Urothelium cell line (cell line): ENCODE measurements around the gene TMEM54.

Experiments
- DNase-seq: peaks from one replicate; pipeline ENCODE4 v3.0.0; 2011; ENCODE audit warnings: low spot score, mixed read lengths
- FAIRE-seq: peaks from 2 replicates; lab custom pipeline; 2011; peaks lifted over from hg19 to GRCh38; lab: Jason Lieb, UNC

TMEM54 gene

DNA sequence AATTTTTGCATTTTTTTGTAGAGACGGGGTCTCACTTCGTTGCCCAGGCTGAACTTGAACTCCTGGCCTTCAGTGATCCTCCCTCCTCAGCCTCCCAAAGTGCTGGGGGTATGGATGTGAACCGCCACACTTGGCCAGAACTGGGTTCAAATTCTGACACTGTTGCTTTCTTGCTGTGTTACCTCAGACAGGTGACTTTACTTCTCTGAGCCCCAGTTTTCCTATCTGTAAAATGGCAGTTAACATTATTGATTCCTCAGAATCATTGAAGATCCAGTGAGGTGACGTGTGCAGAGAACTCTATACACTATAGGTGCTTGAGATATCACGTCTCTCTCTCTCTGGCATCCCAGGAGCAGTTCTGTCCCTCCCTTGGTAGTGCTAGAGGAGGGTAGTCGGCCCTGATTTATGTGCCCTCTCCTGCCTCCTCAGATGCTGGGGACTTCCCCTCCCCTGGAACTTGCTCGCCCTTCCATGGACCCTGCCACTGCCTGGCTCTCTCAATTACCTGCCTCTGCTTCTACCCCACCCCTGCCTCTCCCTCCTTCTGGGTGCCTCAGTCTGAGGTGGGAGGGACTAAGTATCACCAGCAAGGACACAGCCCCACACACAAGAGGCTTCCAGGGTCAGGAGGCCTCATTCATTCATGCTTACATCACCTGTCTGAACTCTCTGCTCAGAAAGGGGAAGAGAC lies 17.7 kb downstream of the TMEM54 start:
- no peak for DNase-seq
- FAIRE-seq: no peak

DNA sequence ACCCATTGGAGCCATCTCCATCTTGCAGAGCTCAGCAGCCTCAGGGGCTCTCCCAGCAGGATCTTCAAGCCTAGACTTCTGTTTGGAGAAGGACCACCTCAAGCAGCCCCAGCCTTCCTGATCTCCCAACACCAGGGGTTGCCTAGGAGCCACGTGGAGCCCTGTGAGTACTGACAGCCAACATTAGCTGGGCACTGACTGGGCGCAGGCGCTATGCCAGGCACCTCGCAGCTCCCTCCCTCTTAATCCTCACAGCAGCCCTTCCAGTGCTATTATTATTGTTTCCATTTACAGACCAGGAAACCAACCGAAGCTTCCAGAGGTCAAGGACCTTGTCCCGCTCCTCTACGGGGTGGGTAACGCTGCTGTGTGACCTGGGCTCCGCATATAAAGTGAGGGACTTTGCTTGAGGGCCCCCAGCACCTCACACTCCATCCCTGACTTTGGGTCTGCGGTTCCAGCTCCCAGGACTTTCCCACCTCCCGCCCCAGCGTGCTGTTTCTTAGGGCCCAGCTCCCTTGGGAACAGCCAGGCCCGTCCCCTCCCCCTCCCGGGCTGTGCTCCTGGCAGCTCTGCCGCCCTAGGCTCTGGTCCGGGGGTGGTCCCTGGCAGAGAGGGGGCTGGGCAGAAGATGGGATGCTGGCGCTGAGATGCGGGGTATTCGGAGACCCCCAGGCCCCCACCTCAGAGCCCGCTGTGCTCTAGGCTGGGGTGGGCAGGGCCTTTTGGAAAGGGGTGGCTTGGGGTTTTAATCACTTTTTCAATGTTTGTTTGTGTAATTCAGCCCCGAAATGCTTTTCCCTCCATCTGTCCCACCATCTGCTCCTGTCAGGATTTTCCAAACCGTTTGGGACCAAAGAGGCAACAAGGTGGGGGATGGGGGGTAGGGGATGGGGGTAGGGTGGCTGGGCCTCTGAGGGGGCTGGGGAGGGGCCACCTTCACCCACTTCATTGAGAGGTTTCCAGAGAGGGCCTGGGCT lies 19.0 kb downstream of the TMEM54 start:
- FAIRE-seq: no peak
- no peak for DNase-seq

DNA sequence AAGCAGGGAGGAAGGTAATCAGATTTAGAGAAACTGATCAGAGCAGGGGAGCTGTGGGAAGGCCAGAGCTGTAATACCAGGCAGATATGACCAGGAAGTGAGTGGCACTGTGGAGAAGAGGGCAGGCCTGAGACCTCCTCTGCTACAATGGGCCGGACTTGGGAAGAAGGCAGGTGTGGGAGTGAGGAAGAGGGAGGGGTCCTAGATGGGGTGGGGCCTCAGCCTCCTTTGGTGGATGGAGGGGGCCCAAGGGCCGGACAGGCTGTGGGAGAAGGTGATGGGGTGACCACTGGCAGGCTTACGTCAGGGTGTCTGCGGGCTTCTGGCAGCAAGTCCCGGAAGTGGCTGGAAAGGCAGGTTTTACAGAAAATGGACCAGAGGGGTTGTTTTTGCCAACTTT lies 19.9 kb downstream of the TMEM54 start:
- no peak for DNase-seq
- FAIRE-seq: no peak

DNA sequence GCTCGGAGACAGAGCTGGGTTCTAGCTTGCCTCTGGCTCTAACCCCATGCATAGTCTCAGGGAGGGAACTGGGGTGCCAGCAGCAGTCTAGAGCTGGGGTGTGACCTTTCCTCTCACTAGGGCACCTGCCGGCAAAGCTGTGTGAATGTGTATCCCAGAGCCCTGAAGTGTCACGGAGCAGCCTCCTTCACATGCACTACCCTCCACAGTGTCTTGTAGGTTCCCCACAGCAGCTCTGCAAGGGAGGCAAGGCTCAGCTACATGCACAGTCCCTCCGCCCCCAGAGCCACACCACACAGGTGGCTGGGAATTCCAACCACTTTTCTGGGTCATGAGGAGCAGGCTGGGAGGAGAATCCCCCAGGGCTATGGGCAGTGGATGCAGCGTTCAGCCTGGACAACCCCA lies 22.6 kb downstream of the TMEM54 start:
- DNase-seq: no peak
- FAIRE-seq: no peak

DNA sequence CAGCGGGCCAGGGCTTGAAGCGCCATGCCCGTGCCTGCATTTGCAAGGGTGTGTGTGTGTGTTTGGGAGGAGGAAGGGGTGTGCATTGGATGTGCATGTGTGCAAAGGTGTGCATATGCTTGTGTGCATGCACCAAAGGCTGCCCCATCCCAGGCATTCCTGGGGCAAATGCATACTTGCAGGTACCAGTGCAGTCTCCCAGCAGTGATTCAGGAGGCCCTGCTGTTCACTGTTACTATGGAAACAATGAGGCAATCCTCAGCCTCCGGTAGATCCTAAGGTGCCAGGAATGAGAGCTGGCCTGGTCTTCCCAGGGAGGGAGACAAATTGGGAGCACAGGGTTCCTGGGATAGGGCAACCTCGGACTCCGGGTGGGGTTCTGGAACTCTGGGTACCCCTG lies 23.0 kb downstream of the TMEM54 start:
- DNase-seq: peak; percentile 56

DNA sequence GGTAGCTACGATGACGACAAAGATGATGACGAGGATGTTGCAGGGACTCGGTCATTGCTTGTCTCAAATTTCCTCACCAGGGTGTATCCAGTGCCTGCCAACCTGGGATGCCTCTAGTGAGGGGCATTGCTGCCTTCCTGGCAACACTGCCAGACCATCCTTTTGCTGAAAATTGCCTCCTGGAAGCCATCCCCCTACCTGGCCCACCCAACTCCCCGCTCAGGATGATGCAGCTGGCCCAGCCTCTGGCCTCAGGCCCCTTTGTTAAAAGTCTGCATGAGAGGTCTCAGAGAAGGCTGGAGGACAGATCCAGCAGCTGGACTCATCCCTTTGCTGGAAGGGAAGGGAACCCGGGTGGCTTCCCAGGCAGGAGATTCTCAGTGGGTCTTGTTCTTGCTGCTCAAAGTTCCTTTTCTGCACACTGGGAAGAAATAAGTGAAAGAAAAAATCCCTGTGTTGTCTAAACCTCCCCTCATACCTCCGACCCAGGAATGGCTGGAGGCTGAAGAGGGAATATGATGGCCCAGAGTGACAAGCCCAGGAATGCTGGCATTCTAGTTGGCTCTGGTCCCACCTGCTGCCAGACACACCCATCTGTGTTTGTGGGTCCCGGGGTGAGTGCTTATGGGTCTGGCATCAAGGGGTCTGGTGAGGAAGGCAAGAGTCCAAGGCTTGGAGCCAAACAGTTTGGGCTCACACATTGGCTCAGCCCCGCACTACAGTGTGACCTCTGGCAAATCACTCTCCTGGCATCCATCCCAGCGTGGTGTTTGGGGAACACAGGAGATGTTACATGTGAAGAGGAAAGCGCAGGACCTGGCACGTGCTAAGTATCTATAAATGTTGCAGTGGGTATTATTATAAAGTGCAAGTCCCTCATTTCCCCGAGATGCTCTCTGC lies 23.7 kb downstream of the TMEM54 start:
- no peak for DNase-seq

More for the DNA sequence above, 23.0 kb downstream of the TMEM54 start:
- FAIRE-seq: no peak

DNA sequence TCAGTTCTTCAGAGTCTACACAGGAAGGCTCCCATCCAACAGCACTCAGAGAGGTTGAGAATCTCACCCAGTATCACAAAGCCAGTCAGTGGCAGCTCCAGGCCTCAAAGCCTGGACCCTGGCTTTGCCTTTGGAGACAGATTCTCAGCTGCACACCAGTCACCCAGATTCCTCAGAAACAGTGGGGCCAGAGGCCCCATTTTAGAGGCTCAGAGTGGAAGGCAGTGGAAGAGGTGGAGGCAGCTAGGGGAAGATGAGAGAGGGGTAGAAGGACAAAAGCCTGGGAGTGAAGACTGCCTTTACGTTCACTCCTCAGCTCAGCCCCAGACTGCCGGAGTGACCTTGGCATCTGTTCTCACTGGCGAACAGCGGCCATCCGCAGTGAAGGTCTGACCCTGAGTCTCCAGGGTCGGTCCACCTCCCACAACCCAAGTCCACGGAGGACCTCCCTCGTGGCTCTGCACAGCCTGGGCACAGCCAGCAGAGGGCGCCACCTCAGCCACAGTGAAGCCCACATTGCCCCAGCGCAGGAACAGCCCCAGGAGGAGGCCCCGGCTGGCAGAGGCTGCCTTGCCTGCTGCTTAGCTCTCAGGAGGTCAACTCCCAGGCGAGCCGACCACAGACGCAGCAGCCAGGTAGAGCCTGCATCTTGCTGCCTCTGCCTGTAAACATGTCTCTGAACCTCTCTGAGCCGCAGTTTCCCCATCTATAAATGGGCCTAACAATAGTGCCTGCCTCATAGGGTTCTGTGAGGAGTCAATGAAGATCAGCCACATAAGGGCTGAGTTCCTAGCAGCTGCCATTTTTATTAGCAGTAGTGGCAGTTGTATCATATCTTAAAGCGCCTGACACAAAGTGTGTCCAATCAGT lies 24.6 kb downstream of the TMEM54 start:
- FAIRE-seq (no peak), DNase-seq (peak; percentile 72)

More for the DNA sequence above, 23.7 kb downstream of the TMEM54 start:
- FAIRE-seq: no peak

DNA sequence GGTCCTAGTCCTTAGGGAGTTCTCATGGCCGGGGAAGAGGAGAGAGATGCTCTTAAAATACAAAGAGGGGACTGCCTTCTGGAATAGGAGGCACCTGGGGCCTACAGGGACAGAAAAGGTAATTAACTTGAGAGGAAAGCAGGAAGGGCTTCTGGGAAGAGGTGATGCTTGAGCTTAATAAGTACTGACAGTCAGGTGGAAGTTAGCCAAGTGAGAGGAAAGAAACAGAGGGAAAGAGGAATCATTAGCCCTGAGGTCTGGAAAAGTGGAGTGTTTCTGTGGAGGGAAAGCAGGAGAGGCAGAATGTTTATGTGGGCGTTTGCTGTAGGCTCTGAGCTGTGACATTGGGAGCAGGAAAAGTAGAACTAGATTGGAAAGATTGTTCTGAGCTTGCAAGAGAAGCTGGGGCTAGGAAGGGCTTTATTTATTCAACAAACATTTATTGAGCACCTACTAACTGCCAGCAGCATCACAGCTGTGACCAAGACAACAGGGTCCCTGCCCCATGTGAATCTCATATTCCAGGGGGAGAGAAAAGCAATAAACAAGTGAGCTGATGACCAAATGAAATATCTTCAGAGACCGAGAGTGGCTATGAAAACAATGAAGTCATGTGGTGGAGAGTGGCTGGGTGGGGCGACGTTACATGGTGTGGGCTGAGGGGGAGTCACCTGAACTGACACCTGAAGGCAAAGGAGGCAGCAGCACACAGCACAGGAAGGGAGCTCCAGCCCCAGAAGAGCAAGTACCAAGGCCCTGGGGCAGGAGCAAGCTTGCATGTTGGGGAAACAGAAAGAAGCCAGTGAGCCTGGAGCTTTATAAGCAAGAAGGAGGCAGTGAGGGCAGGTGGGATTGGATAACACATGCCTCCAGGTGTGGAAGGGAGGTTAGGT lies 26.1 kb downstream of the TMEM54 start:
- FAIRE-seq (no peak), DNase-seq (no peak)

DNA sequence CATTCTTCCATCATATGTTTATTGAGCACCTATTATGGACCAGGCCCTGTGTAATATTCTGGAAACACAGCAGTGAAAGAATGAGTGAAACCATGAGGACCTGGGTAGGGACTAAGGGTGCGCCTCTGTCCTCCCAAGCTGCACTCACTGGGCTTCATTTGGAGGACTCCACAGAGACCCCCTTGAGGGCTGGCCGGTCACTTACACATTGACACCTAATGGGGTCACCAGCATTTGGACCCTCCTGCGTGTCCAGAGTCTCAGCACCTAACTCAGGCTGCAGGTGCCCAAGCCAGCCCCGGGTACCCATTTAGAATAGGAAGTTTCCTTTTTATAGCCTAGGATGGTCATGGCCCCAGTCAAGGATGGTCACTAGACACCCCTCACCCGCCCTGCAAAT lies 27.7 kb downstream of the TMEM54 start:
- DNase-seq: no peak
- FAIRE-seq: no peak

DNA sequence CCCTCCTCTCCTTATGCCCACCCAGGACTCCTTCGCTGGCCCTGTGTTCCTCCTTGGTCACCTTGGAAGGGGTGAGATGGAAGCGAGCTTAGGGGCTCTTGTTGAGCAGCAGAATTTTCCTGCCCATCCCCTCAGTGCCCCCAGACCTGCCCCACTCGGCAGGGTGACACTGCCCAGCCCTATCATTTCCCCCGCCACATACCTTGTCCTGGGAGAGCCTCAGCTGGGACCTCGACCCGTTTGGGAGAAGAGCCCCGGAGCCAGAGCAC lies 29.1 kb downstream of the TMEM54 start:
- DNase-seq (no peak), FAIRE-seq (no peak)

DNA sequence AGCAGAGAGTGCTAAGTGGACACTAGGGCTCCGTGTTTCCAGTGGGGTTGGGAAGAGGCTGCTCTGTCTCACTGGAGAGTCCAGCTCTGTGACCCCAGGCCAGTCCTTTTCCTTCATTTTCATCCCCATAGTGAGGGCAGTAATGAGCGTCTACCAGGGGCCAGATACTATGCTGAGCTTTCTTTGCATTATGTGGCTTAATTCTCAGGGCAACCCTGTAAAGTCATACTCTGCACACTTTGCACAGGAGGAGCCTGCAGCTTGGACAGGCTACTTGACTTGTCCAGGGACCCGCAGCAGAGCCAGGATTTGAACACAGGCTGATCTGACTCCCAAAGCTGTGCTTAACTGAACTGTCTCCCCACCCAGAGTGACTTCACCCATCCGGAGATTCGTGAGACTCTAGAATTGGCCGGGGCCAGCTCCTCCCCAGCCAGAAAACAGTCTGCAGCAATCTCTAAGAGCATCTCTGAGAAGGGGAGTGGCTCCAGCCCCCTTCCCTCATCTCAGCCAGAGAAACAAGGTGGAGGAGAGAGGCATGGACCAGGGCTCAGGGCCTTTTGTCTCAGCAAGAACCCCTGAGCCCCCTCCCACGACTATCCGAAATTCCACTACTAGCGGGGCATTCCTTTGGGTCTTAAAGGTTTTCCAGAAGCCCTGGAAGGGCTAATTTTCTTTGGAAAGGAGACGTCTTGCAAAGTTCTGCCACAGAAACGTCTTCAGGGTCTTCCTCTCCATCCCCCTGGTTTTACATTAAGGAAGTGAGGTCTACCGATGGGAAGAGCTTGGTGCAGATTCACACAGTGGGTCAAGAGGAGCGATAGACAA lies 29.6 kb downstream of the TMEM54 start:
- no peak for DNase-seq
- FAIRE-seq: no peak

DNA sequence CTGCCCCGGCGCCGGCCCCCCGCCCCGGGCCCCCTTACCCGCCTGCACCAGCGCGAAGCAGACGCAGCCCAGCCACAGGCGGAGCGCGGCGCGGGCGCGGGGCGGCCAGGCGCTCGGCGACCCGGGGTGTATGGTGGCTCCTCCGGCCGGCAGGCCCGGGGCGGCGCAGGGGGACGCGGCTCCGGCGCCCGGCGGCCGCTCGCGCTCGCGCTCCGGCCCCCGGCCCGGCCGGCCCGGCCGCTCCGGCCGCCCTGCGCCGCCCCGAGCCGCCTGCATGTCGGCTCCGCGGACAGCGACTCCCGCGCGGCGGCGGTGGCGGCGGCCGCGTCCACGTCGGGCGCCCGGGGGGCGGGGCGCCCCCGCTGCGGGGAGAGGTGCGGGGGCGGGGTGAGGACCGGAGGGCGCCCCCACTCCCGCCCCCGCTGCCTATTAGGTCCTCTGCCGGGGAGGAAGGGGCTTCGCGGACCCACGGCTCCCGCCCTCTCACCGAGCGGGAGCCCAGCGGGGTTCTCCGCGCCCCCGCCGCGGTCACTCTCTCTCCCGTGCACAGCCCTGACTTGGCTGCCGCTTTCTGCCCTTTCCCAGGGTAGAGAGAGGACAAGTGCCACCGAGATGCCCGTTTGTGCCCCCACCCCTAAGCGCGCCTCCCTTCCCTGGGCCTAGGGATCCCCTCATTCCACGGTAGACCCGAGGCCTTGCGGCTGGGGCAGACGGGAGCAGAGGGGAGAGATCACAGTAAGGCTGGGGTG lies 30.4 kb downstream of the TMEM54 start, which contains the start of gene FNDC5:
Gene FNDC5 (minus strand): TSS at position 298 of the 749 bp plus-strand sequence.
- DNase-seq: no peak
- no peak for FAIRE-seq

DNA sequence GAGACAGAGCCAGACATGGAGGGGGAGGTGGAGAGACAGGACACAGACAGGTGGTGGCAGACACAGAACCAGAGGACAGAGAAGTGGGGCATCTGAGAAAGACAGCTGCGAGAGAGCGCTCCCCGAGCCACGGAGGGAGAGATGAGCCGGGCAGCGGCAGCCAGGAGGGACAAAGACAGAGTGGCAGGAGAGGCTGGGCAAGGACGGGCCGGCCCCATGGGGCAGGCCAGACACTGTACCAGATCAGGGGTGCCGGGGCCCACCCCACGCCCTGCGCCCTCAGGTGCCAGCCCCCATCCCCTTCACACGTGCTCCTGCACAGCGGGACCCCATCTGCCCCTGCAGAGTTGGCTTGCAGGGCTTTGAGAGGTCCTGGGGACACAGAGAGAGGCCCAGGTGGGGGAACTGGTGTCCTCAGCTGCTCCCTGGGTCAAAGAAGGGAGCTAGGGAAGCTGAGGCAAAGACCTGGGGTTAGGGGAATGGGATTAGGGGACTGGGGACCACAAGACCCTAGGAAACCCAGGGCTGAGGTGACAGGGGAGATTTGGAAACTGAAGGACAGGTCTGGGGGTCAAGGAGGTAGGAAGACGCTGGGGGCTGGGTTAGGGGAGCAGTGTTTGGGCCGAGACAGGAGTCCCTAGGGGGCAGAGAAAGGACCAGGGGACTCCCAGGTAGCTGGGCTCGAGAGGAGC lies 31.1 kb downstream of the TMEM54 start:
- FAIRE-seq (no peak), DNase-seq (no peak)

DNA sequence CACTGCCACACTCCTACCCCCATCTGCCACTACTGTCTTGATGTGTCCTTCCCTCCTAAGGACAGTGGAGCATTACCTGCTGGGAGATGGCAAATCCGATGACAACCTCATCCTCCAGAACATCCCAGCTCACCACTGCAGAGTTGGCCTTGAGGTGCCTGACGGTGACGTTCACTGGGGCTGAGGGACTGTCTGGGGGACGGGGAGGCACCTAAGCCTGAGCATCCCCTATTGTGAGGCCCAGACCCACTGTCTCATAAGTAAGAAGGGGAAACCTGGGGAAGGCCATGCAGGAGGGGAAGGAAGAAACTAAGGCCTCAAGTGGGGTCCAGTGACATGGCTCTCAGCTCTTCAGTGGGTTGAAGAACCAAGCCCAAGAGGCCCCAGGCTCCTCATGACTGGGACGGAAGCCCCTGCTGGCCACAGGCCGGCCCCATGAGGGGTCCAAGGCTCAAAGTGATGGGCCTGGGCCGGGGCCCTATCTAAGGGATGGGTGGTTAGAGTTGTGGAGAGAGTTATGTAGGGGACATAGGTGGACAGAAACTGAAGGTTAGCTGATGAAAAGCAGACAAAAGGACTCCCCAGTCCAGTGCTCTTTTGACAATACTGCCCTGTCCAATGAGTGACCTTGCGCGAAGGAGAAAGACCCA lies 32.3 kb downstream of the TMEM54 start:
- no peak for DNase-seq
- FAIRE-seq: no peak

DNA sequence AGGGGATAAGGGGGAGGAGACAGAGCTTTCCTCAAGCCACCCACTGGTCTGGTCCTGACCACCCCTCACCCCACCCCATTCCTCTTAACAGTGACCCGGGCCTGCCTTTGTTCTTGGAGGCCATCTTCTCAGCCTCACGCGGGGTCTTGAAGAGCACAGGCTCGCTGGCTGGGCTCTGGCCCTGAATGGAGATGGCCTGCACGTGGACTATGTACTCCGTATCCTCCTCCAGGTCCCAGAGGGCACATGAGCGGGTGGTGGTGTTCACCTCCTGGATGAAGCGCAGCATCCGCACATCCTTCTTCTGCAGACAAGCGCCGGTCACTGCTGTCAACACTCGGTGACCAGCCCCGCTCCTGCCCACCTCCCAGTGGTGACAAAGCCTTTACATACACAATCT lies 33.1 kb downstream of the TMEM54 start:
- FAIRE-seq: peak; percentile 17
- no peak for DNase-seq

DNA sequence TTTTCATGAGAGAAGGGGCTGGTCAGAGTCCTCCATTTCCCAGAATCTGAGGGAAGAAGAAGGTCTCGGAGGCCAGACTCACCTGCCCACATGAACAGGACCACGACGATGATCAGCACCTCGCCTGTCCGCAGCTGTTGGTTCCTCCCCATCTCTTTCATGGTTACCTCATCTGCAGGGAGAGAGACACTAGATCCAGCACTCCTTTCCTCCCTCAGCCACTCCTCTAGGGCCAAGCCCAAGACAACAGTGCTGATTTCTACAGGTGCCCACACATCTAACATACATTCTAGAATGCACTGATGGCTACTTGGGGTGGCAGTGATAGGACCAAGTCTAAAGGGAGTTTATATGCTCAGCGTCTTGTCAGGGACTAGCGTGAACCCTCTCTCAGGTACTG lies 33.5 kb downstream of the TMEM54 start:
- DNase-seq: no peak
- FAIRE-seq: no peak

DNA sequence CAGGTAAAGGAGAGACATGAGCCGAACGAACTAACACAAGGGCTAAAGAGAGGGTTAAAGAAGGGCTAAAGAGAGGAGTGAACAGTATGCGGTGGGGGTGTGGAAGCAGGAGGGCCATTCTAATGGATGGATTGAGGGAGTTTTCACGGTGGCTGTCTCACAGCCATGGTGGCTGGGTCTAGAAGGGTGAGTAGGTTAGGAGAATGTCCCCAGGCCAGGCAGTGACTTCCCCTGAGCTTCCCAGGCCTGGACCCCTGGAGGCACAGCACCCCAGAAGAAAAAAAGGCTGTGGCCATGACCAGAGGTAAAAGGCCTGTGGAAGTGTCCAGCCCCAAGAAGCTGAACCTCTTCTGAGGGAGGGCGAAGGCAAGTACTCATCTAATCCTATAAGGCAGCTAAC lies 34.0 kb downstream of the TMEM54 start:
- FAIRE-seq: no peak

More for the DNA sequence above, 34.0 kb downstream of the TMEM54 start:
- no peak for DNase-seq
